Mesenchymal stem cell (in vitro differentiated cells and primary cell): ENCODE measurements around the gene KCNK2.

Experiments
- DNase-seq: peaks from one replicate; pipeline ENCODE4 v3.0.0-alpha.2; 2013
- H2AFZ ChIP-seq: one replicate; pipeline ENCODE4 v1.6.1; 2013; ENCODE audit warnings: low read depth, mild to moderate bottlenecking, control low read depth, inconsistent platforms, low read length, moderate library complexity
- H2AK5ac ChIP-seq: 2 replicates; pipeline ENCODE4 v1.6.1; 2013; ENCODE audit warnings: low read length, moderate library complexity, mild to moderate bottlenecking, inconsistent platforms; ENCODE audit not compliant: severe bottlenecking
- H2BK120ac ChIP-seq: one replicate; pipeline ENCODE4 v1.6.1; 2013; ENCODE audit warnings: low read depth, mild to moderate bottlenecking, inconsistent platforms, low read length, moderate library complexity
- H2BK12ac ChIP-seq, 2 experiments: one replicate each; pipeline ENCODE4 v1.6.1; 2013; ENCODE audit warnings: inconsistent platforms in 2 of 2, low read length in 2 of 2, mild to moderate bottlenecking in 2 of 2, moderate library complexity in 2 of 2, control low read depth in 1 of 2
- H2BK15ac ChIP-seq: one replicate; pipeline ENCODE4 v1.6.1; 2013; ENCODE audit warnings: mild to moderate bottlenecking, low read depth, inconsistent platforms; ENCODE audit not compliant: poor library complexity, severe bottlenecking
- H2BK5ac ChIP-seq: 2 replicates; pipeline ENCODE4 v1.6.1; 2013; ENCODE audit warnings: low read depth, mild to moderate bottlenecking, low read length, control low read depth, inconsistent platforms; ENCODE audit not compliant: poor library complexity, severe bottlenecking
- H3K14ac ChIP-seq, 2 experiments: one replicate each; pipeline ENCODE4 v1.6.1; 2013; ENCODE audit warnings: inconsistent platforms in 2 of 2, low read length in 2 of 2, control low read depth in 1 of 2, mild to moderate bottlenecking in 1 of 2, moderate library complexity in 1 of 2
- H3K18ac ChIP-seq, 2 experiments: one replicate each; pipeline ENCODE4 v1.6.1; 2013; ENCODE audit warnings: inconsistent platforms in 2 of 2, low read length in 2 of 2, control low read depth in 1 of 2, low read depth in 1 of 2, mild to moderate bottlenecking in 1 of 2
- H3K23ac ChIP-seq, 2 experiments: one replicate each; pipeline ENCODE4 v1.6.1; 2013; ENCODE audit warnings: inconsistent platforms in 2 of 2, low read length in 2 of 2, mild to moderate bottlenecking in 2 of 2, moderate library complexity in 2 of 2, control low read depth in 1 of 2
- H3K27ac ChIP-seq: 2 replicates; pipeline ENCODE4 v1.5.1; 2013; ENCODE audit warnings: mild to moderate bottlenecking, moderate library complexity, low read length, control low read depth, inconsistent platforms; ENCODE audit not compliant: poor library complexity, severe bottlenecking
- H3K27me3 ChIP-seq, 2 experiments: 2 replicates each; pipeline versions ENCODE4 v1.6.1 to v1.7.0; 2013; ENCODE audit warnings: low read length in 2 of 2, mild to moderate bottlenecking in 2 of 2, moderate library complexity in 2 of 2, control low read depth in 1 of 2, inconsistent platforms in 1 of 2; ENCODE audit not compliant: control insufficient read depth in 1 of 2, insufficient read depth in 1 of 2
- H3K36me3 ChIP-seq, 2 experiments: 2 replicates each; pipeline versions ENCODE4 v1.6.1 to v1.7.0; 2013; ENCODE audit warnings: low read length in 2 of 2, control low read depth in 1 of 2, inconsistent platforms in 1 of 2, low read depth in 1 of 2, mild to moderate bottlenecking in 1 of 2; ENCODE audit not compliant: insufficient read depth in 2 of 2, control insufficient read depth in 1 of 2
- H3K4ac ChIP-seq, 2 experiments: one replicate each; pipeline ENCODE4 v1.6.1; 2013; ENCODE audit warnings: inconsistent platforms in 2 of 2, low read length in 2 of 2, mild to moderate bottlenecking in 2 of 2, moderate library complexity in 2 of 2, control low read depth in 1 of 2, low read depth in 1 of 2
- H3K4me1 ChIP-seq: 2 replicates; pipeline ENCODE4 v1.6.1; 2013; ENCODE audit warnings: low read depth, low read length, control low read depth; ENCODE audit not compliant: control insufficient read depth, insufficient read depth
- H3K4me2 ChIP-seq: 2 replicates; pipeline ENCODE4 v1.6.1; 2013; ENCODE audit warnings: low read length, mild to moderate bottlenecking, inconsistent platforms; ENCODE audit not compliant: poor library complexity, severe bottlenecking
- H3K4me3 ChIP-seq, 2 experiments: 2 replicates each; pipeline versions ENCODE4 v1.5.1 to v1.7.0; 2013; ENCODE audit warnings: low read length in 2 of 2, mild to moderate bottlenecking in 2 of 2, control low read depth in 1 of 2, low read depth in 1 of 2; ENCODE audit not compliant: insufficient read depth in 1 of 2
- H3K79me1 ChIP-seq: replicated peaks from 2 replicates; pipeline ENCODE4 v1.6.1; 2013; ENCODE audit warnings: mild to moderate bottlenecking, control low read depth, low read length, inconsistent platforms; ENCODE audit not compliant: poor library complexity, severe bottlenecking
- H3K9ac ChIP-seq: 2 replicates; pipeline ENCODE4 v1.7.0; 2013; ENCODE audit warnings: mild to moderate bottlenecking, low read length, moderate library complexity
- H3K9me3 ChIP-seq: 2 replicates; pipeline ENCODE4 v1.7.0; 2013; ENCODE audit warnings: mild to moderate bottlenecking, low read length; ENCODE audit not compliant: control insufficient read depth
- H4K8ac ChIP-seq: one replicate; pipeline ENCODE4 v1.6.1; 2013; ENCODE audit warnings: inconsistent platforms, mild to moderate bottlenecking, low read length, moderate library complexity
- H4K91ac ChIP-seq: one replicate; pipeline ENCODE4 v1.6.1; 2013; ENCODE audit warnings: mild to moderate bottlenecking, low read length, inconsistent platforms
- WGBS: methylation state at CpG from one replicate; pipeline ENCODE4 v1.1.7; 2013; ENCODE audit warnings: mixed read lengths; 5-methylcytosine and 5-hydroxymethylcytosine counted together

The KCNK2 gene

GRCh38 chr1:215064327-215064726 is 18.2 kb upstream of the KCNK2 start:
- Histone ChIP-seq H3K9ac (no peak overlapping the region), H3K36me3 (no peaks in the 10 kb centered on the region), H3K23ac (no peak overlapping the region), H3K18ac (no peak overlapping the region), H2AFZ (no peak overlapping the region), H3K79me1 (no peaks in the 10 kb centered on the region), H3K27ac (no peak overlapping the region), H2BK12ac (no peak overlapping the region), H2AK5ac (no peak overlapping the region), H2BK5ac (no peak overlapping the region), H3K14ac (no peak overlapping the region), H3K4me3 (no peak overlapping the region), H3K4me1 (no peaks in the 10 kb centered on the region), H3K9me3 (no peaks in the 10 kb centered on the region), H2BK120ac (no peak overlapping the region), H4K8ac (no peak overlapping the region), H3K4me2 (no peak overlapping the region), H3K4ac (no peak overlapping the region), H3K27me3 (no peaks in the 10 kb centered on the region), H4K91ac (no peak overlapping the region), H2BK15ac (no peak overlapping the region)
- WGBS, result 88% methylated on average over 4 of the region's 5 CpGs
- DNase-seq, result no peak

GRCh38 chr1:215071078-215071477 is 11.5 kb upstream of the KCNK2 start:
- Histone ChIP-seq H3K27ac (no peak overlapping the region), H3K79me1 (no peaks in the 10 kb centered on the region), H3K27me3 (no peaks in the 10 kb centered on the region), H2BK15ac (no peak overlapping the region), H3K4ac (no peak overlapping the region), H3K4me2 (no peak overlapping the region), H2BK12ac (no peak overlapping the region), H2BK5ac (no peak overlapping the region), H3K9ac (no peak overlapping the region), H3K18ac (no peak overlapping the region), H3K4me1 (no peaks in the 10 kb centered on the region), H3K23ac (no peak overlapping the region), H3K36me3 (no peaks in the 10 kb centered on the region), H3K9me3 (no peaks in the 10 kb centered on the region), H3K4me3 (no peak overlapping the region), H2BK120ac (no peak overlapping the region), H2AK5ac (no peak overlapping the region), H4K8ac (no peak overlapping the region), H4K91ac (no peak overlapping the region), H3K14ac (no peak overlapping the region), H2AFZ (no peak overlapping the region)
- no peak for DNase-seq
- 67% methylated on average over 1 of the region's 1 CpG for WGBS

GRCh38 chr1:215076322-215076721 is 6.2 kb upstream of the KCNK2 start:
- 46% methylated on average over 1 of the region's 1 CpG for WGBS
- Histone ChIP-seq H3K9me3 (no peaks in the 10 kb centered on the region), H3K4me2 (no peak overlapping the region), H2AFZ (no peak overlapping the region), H2BK15ac (no peak overlapping the region), H4K8ac (no peak overlapping the region), H3K27ac (no peak overlapping the region), H3K18ac (no peak overlapping the region), H3K4me3 (no peak overlapping the region), H3K23ac (no peak overlapping the region), H3K9ac (no peak overlapping the region), H4K91ac (no peak overlapping the region), H2BK5ac (no peak overlapping the region), H3K4me1 (no peaks in the 10 kb centered on the region), H3K4ac (no peak overlapping the region), H3K36me3 (no peaks in the 10 kb centered on the region), H3K14ac (no peak overlapping the region), H3K79me1 (no peaks in the 10 kb centered on the region), H2BK12ac (no peak overlapping the region), H3K27me3 (peaks cover 0 to 6% of the 10 kb centered on the region in 2 experiments), H2AK5ac (no peak overlapping the region), H2BK120ac (no peak overlapping the region)
- DNase-seq, result peak; percentile 29

- Histone ChIP-seq H3K4ac (no peak overlapping the region), H2BK5ac (no peak overlapping the region)
- 67% methylated on average over 1 of the region's 2 CpGs for WGBS
Observed at GRCh38 chr1:215079456-215079855, 3.1 kb upstream of the KCNK2 start.

More at GRCh38 chr1:215079456-215079855, 3.1 kb upstream of the KCNK2 start:
- H3K4me2 ChIP-seq, result no peak overlapping the region
- no peak overlapping the region for H3K14ac ChIP-seq
- no peak overlapping the region for H2BK12ac ChIP-seq
- H3K27ac ChIP-seq, result no peak overlapping the region
- H2BK120ac ChIP-seq, result no peak overlapping the region
- no peaks in the 10 kb centered on the region for H3K36me3 ChIP-seq
- no peak overlapping the region for H2AK5ac ChIP-seq
- H4K8ac ChIP-seq, result no peak overlapping the region
- H3K4me3 ChIP-seq, result no peak overlapping the region
- H3K9me3 ChIP-seq, result no peaks in the 10 kb centered on the region
- no peak overlapping the region for H4K91ac ChIP-seq
- no peak for DNase-seq
- H3K18ac ChIP-seq, result no peak overlapping the region
- no peak overlapping the region for H2BK15ac ChIP-seq
- H2AFZ ChIP-seq, result no peak overlapping the region
- H3K79me1 ChIP-seq, result no peaks in the 10 kb centered on the region
- no peak overlapping the region for H3K23ac ChIP-seq
- H3K27me3 ChIP-seq, result peaks cover 0 to 28% of the 10 kb centered on the region in 2 experiments
- H3K9ac ChIP-seq, result no peak overlapping the region
- H3K4me1 ChIP-seq, result peaks cover 18% of the 10 kb centered on the region
